GM18873 (cell line): ENCODE data around the gene GZF1.

ENCODE experiments used
- ATAC-seq: cut with Tn5 transposase; IDR thresholded peaks from one replicate; pipeline ENCODE4 v1.9.1; 2021; ENCODE audit warnings: mild to moderate bottlenecking, moderate library complexity, moderate number of reproducible peaks; ENCODE audit not compliant: unreplicated experiment, low FRiP score

GZF1 gene

GRCh38 chr20:23368316-23369071 is 6.5 kb downstream of the GZF1 start:
- no peak for ATAC-seq

DNA sequence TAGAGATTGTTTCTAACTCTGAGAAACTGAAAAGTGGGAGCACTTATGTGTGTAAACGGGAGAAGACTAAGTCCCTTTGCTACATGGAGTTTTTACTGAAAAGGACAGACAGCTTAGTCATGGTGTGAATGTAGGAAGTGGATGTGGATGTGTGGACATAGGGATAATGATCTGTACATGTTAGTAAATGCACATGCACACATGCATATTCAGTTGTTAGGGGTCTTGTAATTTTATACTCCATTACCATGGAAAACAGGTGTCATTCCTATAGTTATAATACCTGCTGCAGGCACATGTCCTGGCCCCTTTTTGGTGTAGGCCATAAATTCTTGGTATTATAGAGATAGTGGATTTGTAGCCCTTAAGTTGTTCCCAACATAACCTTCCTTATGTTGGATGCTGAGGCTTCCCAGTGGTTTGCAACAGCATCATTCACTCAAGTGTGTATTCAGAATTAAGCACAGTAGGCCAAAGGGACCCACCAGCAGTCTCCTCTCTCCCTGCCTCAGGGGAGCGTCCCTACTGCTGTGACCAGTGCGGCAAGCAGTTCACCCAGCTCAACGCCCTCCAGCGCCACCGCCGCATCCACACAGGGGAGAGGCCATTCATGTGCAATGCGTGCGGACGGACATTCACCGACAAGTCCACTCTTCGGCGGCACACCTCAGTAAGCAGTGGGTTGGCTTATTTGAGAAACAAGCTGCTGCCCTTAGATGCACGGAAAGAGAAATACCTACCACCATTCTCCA is 7.3 kb downstream of the GZF1 start:
- ATAC-seq = no peak

GRCh38 chr20:23370274-23370673 is 8.3 kb downstream of the GZF1 start:
- no peak for ATAC-seq

DNA sequence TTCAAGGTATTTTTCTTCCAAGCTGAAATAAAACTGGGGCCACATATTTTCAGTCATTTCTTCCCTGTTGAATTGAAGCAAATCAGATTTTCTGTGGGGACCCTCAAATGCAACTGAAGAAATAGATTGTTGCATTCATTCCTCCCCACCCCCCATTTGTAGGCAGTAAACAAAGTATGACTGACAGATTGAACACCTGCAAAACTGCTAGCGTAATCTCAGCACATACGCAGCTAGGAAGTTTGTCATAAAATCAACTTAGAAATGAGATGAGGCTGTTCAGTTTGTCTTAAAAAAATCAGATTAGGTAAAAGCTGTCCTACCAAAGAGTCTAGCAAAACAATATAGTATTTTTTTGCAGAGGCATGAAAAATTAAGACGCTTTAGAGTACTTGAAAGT is 8.9 kb downstream of the GZF1 start:
- no peak for ATAC-seq

DNA sequence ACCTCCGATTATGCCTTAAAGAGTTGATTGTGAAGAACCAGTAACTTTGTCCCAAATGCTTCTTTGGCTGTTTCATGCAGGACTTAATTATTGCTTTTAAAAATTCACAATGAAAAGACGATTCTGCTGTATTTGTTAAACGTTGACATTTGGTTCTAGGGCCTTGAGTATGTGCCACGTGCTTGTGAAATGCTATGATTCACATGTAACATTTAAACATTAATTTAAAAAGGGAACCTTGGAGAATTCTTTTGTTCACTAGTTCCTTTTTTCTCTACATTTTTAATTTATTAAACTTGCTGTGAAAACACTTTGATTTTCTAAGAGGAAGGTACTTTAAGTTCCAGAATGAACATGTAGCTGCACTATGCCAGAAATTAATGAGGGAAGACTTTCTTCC is 9.5 kb downstream of the GZF1 start:
- no peak for ATAC-seq

GRCh38 chr20:23374441-23374840 is 12.5 kb downstream of the GZF1 start:
- ATAC-seq = no peak

DNA sequence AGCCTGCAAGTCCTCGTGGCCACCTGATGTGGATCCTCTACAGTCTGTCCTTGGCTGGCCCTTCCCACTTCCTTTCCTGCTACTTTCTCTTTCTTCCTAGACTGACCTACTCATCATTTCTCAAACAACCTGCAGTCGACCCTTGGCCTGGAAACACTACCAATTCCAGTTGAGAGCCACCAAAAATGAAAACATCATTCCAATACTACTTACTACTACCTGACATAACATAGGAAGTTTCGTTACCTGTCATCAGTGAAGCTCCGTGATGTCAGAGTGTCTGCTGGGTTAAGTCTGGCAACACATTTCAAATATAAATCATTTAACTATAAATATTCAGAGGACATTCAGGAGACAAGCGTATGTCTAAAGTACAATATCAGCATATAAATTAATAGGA is 13.8 kb downstream of the GZF1 start:
- ATAC-seq = no peak

DNA sequence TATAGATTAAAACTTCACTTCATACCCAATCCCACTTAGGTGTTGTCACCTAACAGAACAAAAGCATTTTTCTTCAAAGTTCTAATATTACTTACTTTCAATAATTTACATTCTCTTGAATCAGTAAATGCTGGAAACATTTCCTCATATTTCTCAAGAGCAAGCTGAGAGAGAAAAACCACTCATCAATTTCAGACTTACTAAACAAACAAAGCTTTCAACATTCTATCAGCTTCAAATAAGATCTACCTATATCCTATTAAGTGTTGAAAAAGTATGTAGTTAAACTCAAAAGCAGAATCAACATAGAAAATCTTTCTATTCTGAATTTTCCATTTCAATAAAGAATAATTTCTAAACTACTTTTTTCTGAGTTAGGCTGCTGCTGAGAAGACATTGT is 17.8 kb downstream of the GZF1 start:
- ATAC-seq = no peak

- no peak for ATAC-seq
Observed at GRCh38 chr20:23381876-23382275, 19.9 kb downstream of the GZF1 start.

- no peak for ATAC-seq
Observed at GRCh38 chr20:23386304-23387117, 24.5 kb downstream of the GZF1 start.

DNA sequence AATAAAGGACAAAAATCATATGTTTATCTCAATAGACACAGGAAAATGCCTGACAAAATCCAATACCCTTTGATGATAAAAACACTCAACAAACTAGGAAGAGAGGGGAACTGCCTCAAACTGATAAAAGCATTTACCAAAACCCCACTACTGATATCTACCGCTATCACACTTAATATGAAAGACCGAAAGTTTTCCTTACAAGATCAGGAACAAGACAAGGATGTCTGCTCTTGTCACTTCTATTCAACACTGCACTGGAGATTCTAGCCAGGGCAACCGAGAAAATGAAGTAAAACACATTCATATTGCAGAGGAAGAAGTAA is 25.1 kb downstream of the GZF1 start:
- ATAC-seq = no peak

- no peak for ATAC-seq
Observed at GRCh38 chr20:23390091-23390774, 28.3 kb downstream of the GZF1 start.

- no peak for ATAC-seq
Observed at GRCh38 chr20:23391707-23392310, 29.8 kb downstream of the GZF1 start.

GRCh38 chr20:23393996-23394775 is 32.2 kb downstream of the GZF1 start:
- ATAC-seq = no peak

DNA sequence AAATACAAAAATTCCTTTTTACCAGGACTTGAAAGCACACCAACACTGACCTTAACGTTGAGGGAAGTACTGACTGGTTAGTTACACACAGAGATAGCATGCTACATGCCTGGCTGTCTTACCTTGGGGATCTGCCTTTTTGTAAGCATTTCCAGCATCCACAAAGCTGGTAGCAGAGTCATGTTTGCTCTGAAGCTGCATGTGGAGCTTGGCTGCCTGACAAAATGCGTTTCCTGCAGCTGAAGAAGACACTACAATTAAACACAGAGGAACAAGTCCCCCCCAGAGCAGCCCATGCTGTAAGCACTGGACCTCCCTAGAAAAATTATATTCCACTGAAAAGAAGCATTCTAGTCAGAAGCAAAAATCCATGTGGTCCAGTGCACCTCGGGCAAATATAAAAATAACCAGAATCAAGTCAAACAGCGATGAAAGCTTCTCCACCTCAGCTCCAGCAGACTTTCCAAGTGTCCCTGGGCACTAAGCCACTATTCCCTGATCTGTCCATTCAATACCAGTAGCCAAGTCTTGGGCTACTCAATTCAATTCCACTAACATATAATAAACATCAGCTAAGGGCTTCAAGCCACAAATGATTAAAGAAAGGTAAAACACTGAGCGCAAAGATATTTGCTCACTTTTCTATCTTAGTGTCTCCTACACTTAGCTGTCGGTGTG is 35.1 kb downstream of the GZF1 start:
- no peak for ATAC-seq

- no peak for ATAC-seq
Observed at GRCh38 chr20:23397961-23398360, 36.0 kb downstream of the GZF1 start.

DNA sequence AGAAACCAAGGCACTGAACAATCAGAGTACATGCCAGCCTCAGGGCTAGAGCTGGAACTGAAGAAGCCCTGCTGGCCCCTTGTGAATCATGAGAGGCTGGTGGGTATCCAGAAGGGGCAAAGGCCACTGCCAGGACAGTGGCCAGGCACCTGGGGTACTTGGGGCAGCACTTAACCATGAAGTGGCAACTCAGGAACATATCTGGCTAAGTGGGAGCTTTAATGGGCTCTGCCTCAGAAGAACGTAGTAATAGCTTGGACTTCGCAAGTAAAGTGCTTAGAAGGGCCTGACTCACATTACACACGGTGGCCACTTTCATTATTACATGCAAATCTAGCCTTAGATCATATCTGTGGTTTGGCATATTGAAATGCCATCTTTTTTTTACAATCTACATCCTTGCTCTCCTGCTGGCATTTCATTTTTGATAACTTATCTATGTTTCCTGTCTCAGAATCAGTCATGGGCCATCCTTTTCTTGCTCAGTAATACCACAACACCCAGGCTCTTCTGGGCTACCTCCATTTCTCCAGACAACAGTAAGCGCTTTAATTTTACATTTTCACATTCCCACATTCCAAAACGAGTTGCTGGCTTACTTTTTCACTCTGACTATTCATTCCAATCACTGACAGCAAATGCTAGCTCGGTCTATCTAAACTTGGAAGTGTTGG is 37.7 kb downstream of the GZF1 start:
- no peak for ATAC-seq

GRCh38 chr20:23401051-23401450 is 39.1 kb downstream of the GZF1 start:
- no peak for ATAC-seq

DNA sequence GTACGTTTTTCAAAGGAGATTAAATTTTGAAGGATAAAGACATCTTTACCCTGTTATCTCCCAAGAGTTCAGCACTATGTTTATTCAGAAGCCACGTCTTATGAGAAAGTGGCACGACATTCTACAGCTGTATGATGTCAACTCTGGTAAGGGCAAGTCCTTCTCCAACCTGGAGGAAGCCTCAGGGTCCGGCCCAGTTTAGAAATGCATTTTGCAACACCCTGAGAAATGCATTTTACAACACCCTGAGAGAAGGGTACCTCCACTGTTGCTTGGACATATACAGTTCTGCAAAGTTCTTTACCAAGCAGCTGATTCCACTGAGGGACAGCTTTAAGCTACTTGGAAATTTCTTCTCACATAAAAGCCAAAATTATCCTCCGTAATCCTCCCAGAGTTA is 41.8 kb downstream of the GZF1 start:
- ATAC-seq = no peak
